Activated B cell treated with CpG ODN at 0.5 μM for 24 hours (primary cell): ENCODE data around the gene KCNN1. TPM values are rescaled to one million over a fixed set of nuclear protein-coding genes. Genes with fewer than 3 reads are reported as not detected.

Source experiments
- ATAC-seq: fragments of 200-7000 bp; cut with Tn5 transposase; one replicate; pipeline ENCODE4 v1.10.0; 2021; ENCODE audit warnings: low read depth, mild to moderate bottlenecking, moderate library complexity
- CTCF ChIA-PET: fragments of 350-600 bp; sonication (Branson Sonifier 250); formaldehyde crosslinking; loops from one replicate; lab custom pipeline; 2021; ENCODE audit warnings: antibody characterized with exemption; lab: Charles Lee
- POLR2A ChIA-PET: fragments of 350-600 bp; sonication (Branson Sonifier 250); formaldehyde crosslinking; loops from one replicate; lab custom pipeline; 2021; ENCODE audit warnings: antibody characterized with exemption; lab: Charles Lee
- DNase-seq: peaks from one replicate; pipeline ENCODE4 v3.0.0; 2022
- H3K27ac Mint-ChIP-seq: one replicate; pipeline ENCODE4 v1.8.0; 2020; ENCODE audit warnings: mixed read lengths
- H3K27me3 Mint-ChIP-seq: one replicate; pipeline ENCODE4 v1.8.0; 2021; ENCODE audit warnings: mixed read lengths
- H3K36me3 Mint-ChIP-seq: one replicate; pipeline ENCODE4 v1.8.0; 2021; ENCODE audit warnings: low read depth, mixed read lengths
- H3K4me1 Mint-ChIP-seq: one replicate; pipeline ENCODE4 v1.8.0; 2021; ENCODE audit warnings: mixed read lengths
- H3K4me3 Mint-ChIP-seq: one replicate; pipeline ENCODE4 v1.8.0; 2020; ENCODE audit warnings: mild to moderate bottlenecking, mixed read lengths
- H3K9me3 Mint-ChIP-seq: one replicate; pipeline ENCODE4 v1.8.0; 2020; ENCODE audit warnings: mixed read lengths
- intact Hi-C: fragments of 100-400 bp; cut with micrococcal nuclease; formaldehyde crosslinking; loops from one replicate; pipeline ENCODE4 v1.15.1; 2024
- total RNA-seq: library from RNA; stranded (reverse); gene quantifications from 2 replicates; pipeline ENCODE4 v1.2.3, GENCODE V29; 2022
- TF ChIP-seq, protein P1 (sequence below): fragments of 200-600 bp; IDR thresholded peaks from one replicate; pipeline ENCODE4 v1.8.0; 2022; ENCODE audit warnings: antibody characterized with exemption, mild to moderate bottlenecking

KCNN1 gene
- total RNA-seq, 1 donor from 2014 or later, result not detected

DNA sequence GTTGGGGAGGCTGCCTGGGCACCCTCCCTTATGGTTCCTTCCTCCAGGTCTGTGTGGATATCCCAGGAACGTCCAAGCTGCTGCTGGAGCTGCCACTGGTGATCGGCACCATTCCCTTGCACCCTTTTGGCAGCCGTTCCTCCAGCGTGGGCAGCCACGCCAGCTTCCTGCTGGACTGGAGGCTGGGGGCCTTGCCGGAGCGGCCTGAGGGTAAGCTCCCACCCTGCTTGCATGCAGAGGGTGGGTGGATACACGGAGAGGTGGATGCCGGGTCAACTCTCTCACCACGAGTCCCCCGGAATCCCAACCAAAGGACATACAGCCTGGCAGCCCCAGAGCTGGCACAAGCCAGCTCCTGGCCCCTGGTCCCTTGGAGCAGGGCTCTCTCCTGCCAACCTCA lies 43.2 kb downstream of the KCNN1 start:
- CTCF ChIA-PET, result interaction anchor here (0.8 kb wide), 1 partner anchor 35 kb away, joined by 3 read pairs; no protein-coding TSS in a partner anchor
- Mint-ChIP-seq H3K4me3 (peak overlapping the region; percentile 70), H3K27me3 (no peaks in the 10 kb centered on the region), H3K9me3 (no peaks in the 10 kb centered on the region), H3K4me1 (peaks cover 51% of the 10 kb centered on the region), H3K27ac (peak overlapping the region; percentile 41), H3K36me3 (peaks cover 77% of the 10 kb centered on the region)
- POLR2A ChIA-PET, result interaction anchor here (0.5 to 23.7 kb wide), 6 partner anchors 10 to 100 kb away, joined by 4 to 779 read pairs (median 98); no protein-coding TSS in a partner anchor
- TF ChIP-seq, protein P1, sequence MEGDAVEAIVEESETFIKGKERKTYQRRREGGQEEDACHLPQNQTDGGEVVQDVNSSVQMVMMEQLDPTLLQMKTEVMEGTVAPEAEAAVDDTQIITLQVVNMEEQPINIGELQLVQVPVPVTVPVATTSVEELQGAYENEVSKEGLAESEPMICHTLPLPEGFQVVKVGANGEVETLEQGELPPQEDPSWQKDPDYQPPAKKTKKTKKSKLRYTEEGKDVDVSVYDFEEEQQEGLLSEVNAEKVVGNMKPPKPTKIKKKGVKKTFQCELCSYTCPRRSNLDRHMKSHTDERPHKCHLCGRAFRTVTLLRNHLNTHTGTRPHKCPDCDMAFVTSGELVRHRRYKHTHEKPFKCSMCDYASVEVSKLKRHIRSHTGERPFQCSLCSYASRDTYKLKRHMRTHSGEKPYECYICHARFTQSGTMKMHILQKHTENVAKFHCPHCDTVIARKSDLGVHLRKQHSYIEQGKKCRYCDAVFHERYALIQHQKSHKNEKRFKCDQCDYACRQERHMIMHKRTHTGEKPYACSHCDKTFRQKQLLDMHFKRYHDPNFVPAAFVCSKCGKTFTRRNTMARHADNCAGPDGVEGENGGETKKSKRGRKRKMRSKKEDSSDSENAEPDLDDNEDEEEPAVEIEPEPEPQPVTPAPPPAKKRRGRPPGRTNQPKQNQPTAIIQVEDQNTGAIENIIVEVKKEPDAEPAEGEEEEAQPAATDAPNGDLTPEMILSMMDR, result no peak
- intact Hi-C loops, result no loop called here
- no peak for ATAC-seq
- no peak for DNase-seq

DNA sequence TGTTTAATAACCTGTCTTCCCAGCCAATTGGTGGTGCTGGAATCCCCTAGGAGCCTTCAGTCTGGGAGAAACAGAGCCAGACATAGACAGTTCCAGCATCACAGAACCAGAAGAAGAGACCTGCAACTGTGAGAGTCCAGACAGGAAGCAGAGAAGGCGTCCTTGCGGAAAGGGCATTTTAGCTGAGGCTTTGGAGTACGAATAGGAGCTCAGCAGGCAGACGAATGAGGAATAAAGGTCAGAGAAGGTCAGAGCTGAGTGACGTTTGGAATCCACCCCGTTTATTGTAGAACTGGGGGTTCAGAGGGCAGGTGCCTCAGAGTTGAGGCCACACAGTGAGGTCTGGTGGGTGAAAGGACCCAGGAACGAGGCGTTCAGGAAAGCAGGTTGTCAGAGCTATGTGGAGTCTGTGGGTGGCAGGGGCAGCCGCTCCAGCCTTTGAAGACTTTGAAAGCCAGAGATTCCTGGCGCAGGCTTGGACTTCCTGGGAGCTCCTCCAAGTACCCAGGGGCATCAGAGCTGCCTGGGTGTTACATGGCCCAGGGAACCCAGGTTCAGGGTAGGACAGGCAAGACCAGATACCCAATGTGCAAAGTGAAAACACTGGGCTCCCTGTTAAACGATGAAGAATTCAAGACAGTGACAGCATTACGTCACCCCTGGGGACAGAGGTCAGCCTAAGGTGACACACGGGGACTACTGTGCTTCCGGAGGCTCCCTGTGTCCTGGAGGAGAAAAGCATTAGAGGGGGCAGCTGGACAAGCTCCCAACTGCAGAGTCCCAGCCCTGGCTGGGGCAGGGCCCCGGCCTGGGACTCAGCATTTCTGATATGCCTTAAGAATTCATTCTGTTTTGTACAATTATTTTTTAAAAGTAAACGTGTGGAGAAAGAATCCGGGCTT lies 46.6 kb downstream of the KCNN1 start:
- ChIA-PET CTCF (no interaction called here), POLR2A (interaction anchor here (0.8 to 23.7 kb wide), 11 partner anchors 10 to 315 kb away, joined by 3 to 779 read pairs (median 5); no protein-coding TSS in a partner anchor)
- DNase-seq (no peak), ATAC-seq (no peak)
- Mint-ChIP-seq H3K4me3 (peak overlapping the region; percentile 55), H3K27me3 (no peaks in the 10 kb centered on the region), H3K36me3 (peaks cover 69% of the 10 kb centered on the region), H3K9me3 (no peaks in the 10 kb centered on the region), H3K4me1 (peaks cover 65% of the 10 kb centered on the region), H3K27ac (peak overlapping the region; percentile 72)
- TF ChIP-seq, protein P1, result no peak
- intact Hi-C loops, result no loop called here

DNA sequence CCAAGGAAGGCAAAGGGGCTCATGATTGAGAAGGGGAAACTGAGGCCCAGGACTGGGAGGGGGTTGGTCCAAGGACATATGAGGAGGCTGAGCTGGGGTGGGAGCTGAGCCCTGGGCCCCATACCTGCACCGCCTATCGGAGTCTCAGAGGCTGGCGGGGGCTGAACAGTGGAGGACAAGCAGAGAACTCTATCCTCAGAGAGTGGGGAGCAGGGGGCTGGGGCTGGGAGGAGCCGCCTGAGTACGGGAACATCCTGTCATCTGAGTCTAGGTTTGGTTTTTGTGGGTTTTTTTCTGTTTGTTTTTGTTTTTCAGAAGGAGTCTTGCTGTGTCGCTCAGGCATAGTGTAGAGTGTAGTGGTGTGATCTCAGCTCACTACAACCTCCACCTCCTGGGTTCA lies 47.3 kb downstream of the KCNN1 start:
- intact Hi-C loops, result no loop called here
- ChIA-PET CTCF (no interaction called here), POLR2A (interaction anchor here (0.9 to 23.7 kb wide), 11 partner anchors 9 to 315 kb away, joined by 3 to 779 read pairs (median 5); no protein-coding TSS in a partner anchor)
- Mint-ChIP-seq H3K36me3 (peaks cover 62% of the 10 kb centered on the region), H3K4me1 (peaks cover 62% of the 10 kb centered on the region), H3K27me3 (no peaks in the 10 kb centered on the region), H3K4me3 (peak overlapping the region; percentile 28), H3K27ac (peak overlapping the region; percentile 75), H3K9me3 (no peaks in the 10 kb centered on the region)
- TF ChIP-seq, protein P1, result no peak
- ATAC-seq, result peak; percentile 28
- DNase-seq, result no peak

DNA sequence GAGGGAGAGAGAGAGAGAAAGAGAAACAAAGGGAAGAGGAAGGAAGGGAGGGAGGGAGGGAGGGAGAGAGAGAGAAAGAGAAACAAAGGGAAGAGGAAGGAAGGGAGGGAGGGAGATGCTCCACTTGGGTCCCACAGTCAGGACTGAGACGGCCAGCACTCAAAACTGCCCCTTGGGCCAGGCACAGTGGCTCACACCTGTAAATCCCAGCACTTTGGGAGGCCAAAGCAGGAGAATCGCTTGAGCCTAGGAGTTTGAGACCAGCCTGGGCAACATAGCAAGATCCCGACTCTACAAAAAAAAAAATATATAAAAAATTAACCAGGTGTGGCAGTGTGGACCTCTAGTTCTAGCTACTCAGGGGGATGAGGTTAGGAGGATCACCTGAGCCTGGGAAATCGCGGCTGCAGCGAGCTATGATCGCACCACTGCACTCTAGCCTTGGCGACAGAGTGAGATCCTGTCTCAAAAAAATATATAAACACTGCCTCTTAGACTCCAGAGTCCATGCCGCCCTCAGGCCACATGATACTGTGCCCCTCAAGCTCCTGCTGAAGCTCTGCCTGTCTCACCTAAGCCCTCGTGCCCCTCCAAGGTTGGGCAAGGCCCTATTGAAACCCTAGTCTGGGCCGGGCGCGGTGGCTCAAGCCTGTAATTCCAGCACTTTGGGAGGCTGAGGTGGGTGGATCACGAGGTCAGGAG lies 49.5 kb downstream of the KCNN1 start:
- DNase-seq (no peak), ATAC-seq (no peak)
- TF ChIP-seq, protein P1, result no peak
- Mint-ChIP-seq H3K4me3 (no peak overlapping the region), H3K9me3 (no peaks in the 10 kb centered on the region), H3K27me3 (no peaks in the 10 kb centered on the region), H3K27ac (peak overlapping the region; percentile 84), H3K4me1 (peaks cover 74% of the 10 kb centered on the region), H3K36me3 (peaks cover 41% of the 10 kb centered on the region)
- intact Hi-C loops, result no loop called here
- POLR2A ChIA-PET, result interaction anchor here (0.6 to 23.7 kb wide), 8 partner anchors 5 to 43 kb away, joined by 3 to 779 read pairs (median 16); partner anchors contain the start of gene ARRDC2
- CTCF ChIA-PET, result interaction anchor here (1.0 to 1.5 kb wide), 4 partner anchors 8 to 43 kb away, joined by 3 read pairs; partner anchors contain the start of gene ARRDC2
